ENCODE measurements around the gene SEMA6D.

SEMA6D gene

GRCh38 chr15:47786371-47786770, 69.1 kb downstream of the SEMA6D start:
- no peak for DNase-seq (ENCODE audit: low read depth in 1 of 2, low spot score in 1 of 2)
- no peak overlapping the region for H3K27ac ChIP-seq (replicated peaks)
- TF ChIP-seq, protein P1, sequence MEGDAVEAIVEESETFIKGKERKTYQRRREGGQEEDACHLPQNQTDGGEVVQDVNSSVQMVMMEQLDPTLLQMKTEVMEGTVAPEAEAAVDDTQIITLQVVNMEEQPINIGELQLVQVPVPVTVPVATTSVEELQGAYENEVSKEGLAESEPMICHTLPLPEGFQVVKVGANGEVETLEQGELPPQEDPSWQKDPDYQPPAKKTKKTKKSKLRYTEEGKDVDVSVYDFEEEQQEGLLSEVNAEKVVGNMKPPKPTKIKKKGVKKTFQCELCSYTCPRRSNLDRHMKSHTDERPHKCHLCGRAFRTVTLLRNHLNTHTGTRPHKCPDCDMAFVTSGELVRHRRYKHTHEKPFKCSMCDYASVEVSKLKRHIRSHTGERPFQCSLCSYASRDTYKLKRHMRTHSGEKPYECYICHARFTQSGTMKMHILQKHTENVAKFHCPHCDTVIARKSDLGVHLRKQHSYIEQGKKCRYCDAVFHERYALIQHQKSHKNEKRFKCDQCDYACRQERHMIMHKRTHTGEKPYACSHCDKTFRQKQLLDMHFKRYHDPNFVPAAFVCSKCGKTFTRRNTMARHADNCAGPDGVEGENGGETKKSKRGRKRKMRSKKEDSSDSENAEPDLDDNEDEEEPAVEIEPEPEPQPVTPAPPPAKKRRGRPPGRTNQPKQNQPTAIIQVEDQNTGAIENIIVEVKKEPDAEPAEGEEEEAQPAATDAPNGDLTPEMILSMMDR (IDR thresholded peaks at IDR 0.05; ENCODE audit: insufficient read depth, low read length): no peak
- no peak for TF ChIP-seq GABPA (IDR thresholded peaks at IDR 0.05; ENCODE audit: low read depth)
- no peak for TF ChIP-seq REST (IDR thresholded peaks at IDR 0.05; ENCODE audit: insufficient replicate concordance, low read depth)
- TF ChIP-seq SPI1 (IDR thresholded peaks at IDR 0.05; ENCODE audit: borderline replicate concordance, low read depth): no peak
- no peak for TF ChIP-seq POLR2AphosphoS5 (IDR thresholded peaks at IDR 0.05; ENCODE audit: low read depth)

DNA sequence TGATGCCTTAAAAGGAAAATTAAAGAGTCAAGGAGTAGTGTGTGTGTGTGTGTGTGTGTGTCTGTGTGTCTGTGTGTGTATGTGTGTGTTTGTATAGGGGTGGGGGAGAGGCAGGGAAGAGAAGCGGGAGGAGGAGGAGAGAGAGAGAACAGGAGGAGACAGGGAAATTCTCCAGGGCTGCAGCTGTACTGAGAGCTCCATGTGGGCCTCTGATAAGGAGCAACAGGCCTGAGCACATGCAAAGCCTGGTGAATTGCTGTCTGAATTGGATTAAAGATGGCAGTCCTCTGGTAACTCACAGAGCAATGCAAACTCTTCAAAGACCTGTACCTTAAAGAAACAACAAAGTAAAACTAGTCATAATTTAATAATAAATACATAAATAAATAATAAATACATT, 70.6 kb downstream of the SEMA6D start:
- TF ChIP-seq REST (IDR thresholded peaks at IDR 0.05; ENCODE audit: insufficient replicate concordance, low read depth) (no peak), GABPA (IDR thresholded peaks at IDR 0.05; ENCODE audit: low read depth) (no peak), SPI1 (IDR thresholded peaks at IDR 0.05; ENCODE audit: borderline replicate concordance, low read depth) (no peak), POLR2AphosphoS5 (IDR thresholded peaks at IDR 0.05; ENCODE audit: low read depth) (no peak)
- TF ChIP-seq, protein P1 (IDR thresholded peaks at IDR 0.05; ENCODE audit: insufficient read depth, low read length): no peak
- H3K27me3 ChIP-seq (ENCODE audit: insufficient read depth, poor library complexity, severe bottlenecking): no peaks in the 10 kb centered on the region
- no peak for DNase-seq (ENCODE audit: low read depth in 1 of 2, low spot score in 1 of 2)
- no peak overlapping the region for H3K4me3 ChIP-seq (replicated peaks; ENCODE audit: insufficient read depth, low read length)
- H3K27ac ChIP-seq (replicated peaks): no peak overlapping the region

More at GRCh38 chr15:47786371-47786770, 69.1 kb downstream of the SEMA6D start:
- Histone ChIP-seq H3K4me3 (replicated peaks; ENCODE audit: insufficient read depth, low read length) (no peak overlapping the region), H3K27me3 (ENCODE audit: insufficient read depth, poor library complexity, severe bottlenecking) (no peaks in the 10 kb centered on the region)

GRCh38 chr15:47788685-47789084, 71.4 kb downstream of the SEMA6D start:
- DNase-seq (ENCODE audit: low read depth in 1 of 2, low spot score in 1 of 2): no peak
- H3K4me3 ChIP-seq (replicated peaks; ENCODE audit: insufficient read depth, low read length): no peak overlapping the region
- no peaks in the 10 kb centered on the region for H3K27me3 ChIP-seq (ENCODE audit: insufficient read depth, poor library complexity, severe bottlenecking)
- TF ChIP-seq REST (IDR thresholded peaks at IDR 0.05; ENCODE audit: insufficient replicate concordance, low read depth) (no peak), SPI1 (IDR thresholded peaks at IDR 0.05; ENCODE audit: borderline replicate concordance, low read depth) (no peak), POLR2AphosphoS5 (IDR thresholded peaks at IDR 0.05; ENCODE audit: low read depth) (no peak), GABPA (IDR thresholded peaks at IDR 0.05; ENCODE audit: low read depth) (no peak)
- TF ChIP-seq, protein P1 (IDR thresholded peaks at IDR 0.05; ENCODE audit: insufficient read depth, low read length): no peak
- H3K27ac ChIP-seq (replicated peaks): no peak overlapping the region

All from HL-60 (cell line).